Neural progenitor cell (in vitro differentiated cells): ENCODE results near the gene AMD1. TPM values are rescaled to one million over a fixed set of nuclear protein-coding genes. Genes with fewer than 3 reads are reported as not detected.
"Not testable (repeated sequence)": the region's sequence is repeated elsewhere in the genome, so short reads cannot be mapped to it uniquely, and the experiment has no call there.

Experiments
- DNase-seq: peaks from one replicate; pipeline ENCODE4 v3.0.0-alpha.2; 2016; ENCODE audit warnings: low spot score
- H2AFZ ChIP-seq: fragments of 200-600 bp; sonication (generic); replicated peaks from 2 replicates; pipeline ENCODE4 v1.6.1; 2016; ENCODE audit warnings: antibody characterized with exemption
- H3F3A ChIP-seq: fragments of 200-600 bp; sonication (generic); 2 replicates; pipeline ENCODE4 v1.6.1; 2016; ENCODE audit warnings: antibody characterized with exemption, low read depth
- H3K27ac ChIP-seq: fragments of 200-600 bp; sonication (generic); 2 replicates; pipeline ENCODE4 v1.5.1; 2016; ENCODE audit warnings: mild to moderate bottlenecking
- H3K27me3 ChIP-seq: fragments of 200-600 bp; sonication (generic); 2 replicates; pipeline ENCODE4 v1.6.1; 2016; ENCODE audit warnings: mild to moderate bottlenecking, moderate library complexity
- H3K36me3 ChIP-seq: fragments of 200-600 bp; sonication (generic); 2 replicates; pipeline ENCODE4 v1.5.1; 2016
- H3K4me1 ChIP-seq: fragments of 200-600 bp; sonication (generic); 2 replicates; pipeline ENCODE4 v1.6.1; 2016; ENCODE audit warnings: mixed run types
- H3K4me2 ChIP-seq: fragments of 200-600 bp; sonication (generic); 2 replicates; pipeline ENCODE4 v1.6.1; 2016
- H3K4me3 ChIP-seq: fragments of 200-600 bp; sonication (generic); 2 replicates; pipeline ENCODE4 v1.5.1; 2016
- H3K79me2 ChIP-seq: fragments of 200-600 bp; sonication (generic); 2 replicates; pipeline ENCODE4 v1.6.1; 2016; ENCODE audit warnings: low read depth
- H3K9ac ChIP-seq: fragments of 200-600 bp; sonication (generic); 2 replicates; pipeline ENCODE4 v1.6.1; 2016
- H3K9me3 ChIP-seq: fragments of 200-600 bp; sonication (generic); 2 replicates; pipeline ENCODE4 v1.5.1; 2016; ENCODE audit warnings: low read depth
- H4K20me1 ChIP-seq: fragments of 200-600 bp; sonication (generic); 2 replicates; pipeline ENCODE4 v1.6.1; 2016; ENCODE audit warnings: low read depth
- H3K27ac Mint-ChIP-seq: 3 replicates; pipeline ENCODE4 v1.8.0; 2021; ENCODE audit warnings: mixed read lengths
- H3K27me3 Mint-ChIP-seq: 2 replicates; pipeline ENCODE4 v1.8.0; 2022; ENCODE audit warnings: low read depth, mild to moderate bottlenecking, inconsistent platforms, moderate library complexity, mixed read lengths; ENCODE audit not compliant: insufficient read depth
- H3K36me3 Mint-ChIP-seq: 3 replicates; pipeline ENCODE4 v1.8.0; 2021; ENCODE audit warnings: mixed read lengths
- H3K4me1 Mint-ChIP-seq: 3 replicates; pipeline ENCODE4 v1.8.0; 2021; ENCODE audit warnings: mixed read lengths
- H3K4me3 Mint-ChIP-seq: 3 replicates; pipeline ENCODE4 v1.8.0; 2021; ENCODE audit warnings: mild to moderate bottlenecking, moderate library complexity, mixed read lengths
- H3K9me3 Mint-ChIP-seq: 3 replicates; pipeline ENCODE4 v1.8.0; 2020; ENCODE audit warnings: mixed read lengths
- CTCF ChIP-seq: fragments of 200-600 bp; sonication (generic); IDR thresholded peaks from 2 replicates; pipeline ENCODE4 v1.5.1; 2017; ENCODE audit warnings: antibody characterized with exemption, mild to moderate bottlenecking
- EZH2 ChIP-seq: fragments of 200-600 bp; sonication (generic); IDR thresholded peaks from 2 replicates; pipeline ENCODE4 v1.6.1; 2017; ENCODE audit warnings: antibody characterized with exemption, mild to moderate bottlenecking, moderate library complexity
- EZH2phosphoT487 ChIP-seq: fragments of 200-600 bp; sonication (generic); IDR thresholded peaks from 2 replicates; pipeline ENCODE4 v1.6.1; 2017; ENCODE audit warnings: antibody characterized with exemption
- total RNA-seq: library from RNA; depleted of rRNA; stranded (reverse); fragments of >200 nt; gene quantifications from 2 replicates; pipeline ENCODE4 v1.2.3, GENCODE V29; 2015; ENCODE audit warnings: low replicate concordance

Gene AMD1
- total RNA-seq, 1 donor from 2014 or later = 142 TPM

- no peaks in the 10 kb centered on the region for H3K27me3 ChIP-seq
- Mint-ChIP-seq H3K9me3 (no peaks in the 10 kb centered on the region), H3K27me3 (no peaks in the 10 kb centered on the region), H3K4me1 (no peaks in the 10 kb centered on the region), H3K4me3 (no peak overlapping the region), H3K27ac (no peak overlapping the region), H3K36me3 (peaks cover 56% of the 10 kb centered on the region)
- no peak overlapping the region for H2AFZ ChIP-seq
- H3K36me3 ChIP-seq = peaks cover 38% of the 10 kb centered on the region
- no peak overlapping the region for H3K4me2 ChIP-seq
- TF ChIP-seq CTCF = no peak
- no peak for TF ChIP-seq EZH2
- no peak for TF ChIP-seq EZH2phosphoT487
- H3K79me2 ChIP-seq = peaks cover 36% of the 10 kb centered on the region
- H3K9ac ChIP-seq = no peak overlapping the region
- H4K20me1 ChIP-seq = peaks cover 24% of the 10 kb centered on the region
- H3K4me1 ChIP-seq = no peaks in the 10 kb centered on the region
- H3K27ac ChIP-seq = no peak overlapping the region
- H3K9me3 ChIP-seq = no peaks in the 10 kb centered on the region
- no peak for DNase-seq
- peaks cover 36% of the 10 kb centered on the region for H3F3A ChIP-seq
- no peak overlapping the region for H3K4me3 ChIP-seq
These were observed 21.5 kb downstream of the AMD1 start for GRCh38 chr6:110895907-110896608.

- Mint-ChIP-seq H3K36me3 (peaks cover 57% of the 10 kb centered on the region), H3K27ac (no peak overlapping the region)
- H3K36me3 ChIP-seq = peaks cover 27% of the 10 kb centered on the region
These were observed 22.8 kb downstream of the AMD1 start for GRCh38 chr6:110897433-110897832.

GRCh38 chr6:110898111-110898510 lies 23.5 kb downstream of the AMD1 start:
- Histone ChIP-seq H3K9ac (no peak overlapping the region), H3K4me3 (no peak overlapping the region), H3F3A (peaks cover 46% of the 10 kb centered on the region), H3K36me3 (peaks cover 25% of the 10 kb centered on the region), H3K4me1 (no peaks in the 10 kb centered on the region), H3K27ac (no peak overlapping the region), H3K79me2 (peaks cover 15% of the 10 kb centered on the region), H2AFZ (no peak overlapping the region), H3K4me2 (no peak overlapping the region), H3K9me3 (no peaks in the 10 kb centered on the region), H4K20me1 (peaks cover 12% of the 10 kb centered on the region), H3K27me3 (no peaks in the 10 kb centered on the region)
- Mint-ChIP-seq H3K27ac (no peak overlapping the region), H3K4me1 (no peaks in the 10 kb centered on the region), H3K27me3 (no peaks in the 10 kb centered on the region), H3K4me3 (no peak overlapping the region), H3K36me3 (peaks cover 53% of the 10 kb centered on the region), H3K9me3 (peaks cover 3% of the 10 kb centered on the region)
- no peak for DNase-seq
- TF ChIP-seq EZH2phosphoT487 (no peak), EZH2 (no peak)

More at GRCh38 chr6:110897433-110897832, 22.8 kb downstream of the AMD1 start:
- Mint-ChIP-seq H3K9me3 (peaks cover 2% of the 10 kb centered on the region), H3K4me3 (no peak overlapping the region), H3K4me1 (no peaks in the 10 kb centered on the region), H3K27me3 (no peaks in the 10 kb centered on the region)
- Histone ChIP-seq H3K27me3 (no peaks in the 10 kb centered on the region), H3K4me1 (no peaks in the 10 kb centered on the region), H3K9ac (no peak overlapping the region), H3K9me3 (no peaks in the 10 kb centered on the region), H4K20me1 (peaks cover 14% of the 10 kb centered on the region), H2AFZ (no peak overlapping the region), H3K4me3 (no peak overlapping the region), H3K79me2 (peaks cover 22% of the 10 kb centered on the region), H3K27ac (no peak overlapping the region), H3F3A (peaks cover 46% of the 10 kb centered on the region), H3K4me2 (no peak overlapping the region)
- DNase-seq = no peak
- TF ChIP-seq EZH2 (no peak), EZH2phosphoT487 (no peak), CTCF (no peak)

GRCh38 chr6:110900028-110900598 lies 25.5 kb downstream of the AMD1 start:
- no peaks in the 10 kb centered on the region for H3K27me3 Mint-ChIP-seq
- peaks cover 50% of the 10 kb centered on the region for H3K36me3 Mint-ChIP-seq
- Histone ChIP-seq H3K9me3 (peaks cover 8% of the 10 kb centered on the region), H3K27me3 (no peaks in the 10 kb centered on the region), H4K20me1 (no peaks in the 10 kb centered on the region), H3K36me3 (peaks cover 8% of the 10 kb centered on the region), H3K4me2 (no peak overlapping the region), H3K9ac (no peak overlapping the region), H3K4me1 (no peaks in the 10 kb centered on the region), H3K4me3 (no peak overlapping the region), H3K79me2 (no peaks in the 10 kb centered on the region), H3K27ac (no peak overlapping the region), H2AFZ (no peak overlapping the region), H3F3A (peaks cover 46% of the 10 kb centered on the region)
- no peak for DNase-seq
- H3K27ac Mint-ChIP-seq = no peak overlapping the region
- H3K4me1 Mint-ChIP-seq = no peaks in the 10 kb centered on the region
- peaks cover 21% of the 10 kb centered on the region for H3K9me3 Mint-ChIP-seq
- H3K4me3 Mint-ChIP-seq = no peak overlapping the region
- no peak for TF ChIP-seq EZH2phosphoT487
- TF ChIP-seq EZH2 = no peak
- no peak for TF ChIP-seq CTCF

GRCh38 chr6:110901601-110902000 lies 27.0 kb downstream of the AMD1 start:
- not testable (repeated sequence) for H3K4me3 Mint-ChIP-seq, H3K9ac ChIP-seq, H2AFZ ChIP-seq, H3K27me3 Mint-ChIP-seq, H4K20me1 ChIP-seq, H3K4me1 ChIP-seq, H3K27ac Mint-ChIP-seq, DNase-seq, H3K79me2 ChIP-seq, H3K4me2 ChIP-seq, H3K36me3 ChIP-seq, H3K4me1 Mint-ChIP-seq, H3K9me3 ChIP-seq, H3K27me3 ChIP-seq, H3K27ac ChIP-seq, H3K4me3 ChIP-seq
- H3K36me3 Mint-ChIP-seq = peaks cover 38% of the 10 kb centered on the region
- H3K9me3 Mint-ChIP-seq = peaks cover 33% of the 10 kb centered on the region
- peaks cover 46% of the 10 kb centered on the region for H3F3A ChIP-seq
